ENCODE measurements around the gene PPM1H. TPM values are rescaled to one million over a fixed set of nuclear protein-coding genes. Genes with fewer than 3 reads are reported as not detected.

PPM1H gene
- total and polyA plus RNA-seq, 2 donors: 1.4 to 6.5 TPM

- no peak for DNase-seq (ENCODE audit: extremely low spot score)
- Histone ChIP-seq H3K4me1 (ENCODE audit: insufficient read depth) (no peaks in the 10 kb centered on the region), H3K27ac (ENCODE audit: low read depth) (no peak overlapping the region), H3K4me3 (ENCODE audit: low read depth, low read length) (no peak overlapping the region), H3K36me3 (ENCODE audit: insufficient read depth) (no peaks in the 10 kb centered on the region)
- 72% methylated on average over 1 of the region's 1 CpG for WGBS
Measured at GRCh38 chr12:62758216-62758615, 176.7 kb downstream of the PPM1H start.

DNA sequence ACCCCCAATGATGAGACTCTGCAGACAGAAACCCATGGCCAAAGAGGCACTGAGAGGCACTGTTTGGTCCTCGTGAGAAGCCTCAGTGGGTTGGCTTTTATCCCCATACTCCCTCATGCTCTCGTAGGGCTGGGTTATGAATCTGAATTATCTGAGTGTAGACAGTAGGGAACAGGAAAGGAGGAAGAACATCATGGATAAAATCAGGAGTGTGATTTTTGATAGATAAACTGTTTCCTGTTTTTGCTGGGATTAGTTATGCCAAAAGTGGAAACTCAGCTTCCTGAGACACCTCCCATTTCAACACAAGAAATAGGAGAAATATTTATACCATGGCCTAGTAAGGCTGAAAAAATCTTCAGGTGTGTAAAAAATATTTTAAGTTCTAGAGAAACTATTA lies 177.9 kb downstream of the PPM1H start:
- WGBS: 94% methylated on average over 2 of the region's 2 CpGs
- no peaks in the 10 kb centered on the region for H3K36me3 ChIP-seq (ENCODE audit: insufficient read depth)
- DNase-seq (ENCODE audit: extremely low spot score): no peak

DNA sequence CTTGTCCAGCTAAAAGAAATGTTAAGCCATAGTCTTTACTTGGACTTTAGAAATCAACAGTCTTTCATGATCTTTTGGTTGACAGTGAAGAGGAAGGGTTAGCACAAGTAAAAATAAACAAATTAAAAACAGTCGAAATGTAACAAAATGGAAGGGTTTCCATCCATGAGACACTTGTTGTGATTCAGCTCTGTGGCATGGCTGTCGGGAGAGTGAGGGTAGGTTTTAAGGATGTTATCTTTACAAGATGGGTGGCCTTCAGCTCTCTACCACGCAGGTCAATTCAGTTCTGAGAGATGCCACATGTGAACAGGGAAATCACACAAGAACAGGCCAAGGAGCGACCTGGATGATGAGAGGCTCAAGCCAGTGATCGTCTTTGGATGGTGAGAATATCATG lies 180.2 kb downstream of the PPM1H start:
- H3K27ac ChIP-seq (ENCODE audit: low read depth): no peak overlapping the region
- H3K4me3 ChIP-seq (ENCODE audit: low read depth, low read length): no peak overlapping the region
- DNase-seq (ENCODE audit: extremely low spot score): no peak
- H3K36me3 ChIP-seq (ENCODE audit: insufficient read depth): no peaks in the 10 kb centered on the region
- 95% methylated on average over 5 of the region's 5 CpGs for WGBS
- no peaks in the 10 kb centered on the region for H3K4me1 ChIP-seq (ENCODE audit: insufficient read depth)

More for the DNA sequence above, 177.9 kb downstream of the PPM1H start:
- no peaks in the 10 kb centered on the region for H3K4me1 ChIP-seq (ENCODE audit: insufficient read depth)
- peak overlapping the region; percentile 6 for H3K27ac ChIP-seq (ENCODE audit: low read depth)
- no peak overlapping the region for H3K4me3 ChIP-seq (ENCODE audit: low read depth, low read length)

GRCh38 chr12:62751810-62752155 lies 183.2 kb downstream of the PPM1H start:
- Histone ChIP-seq H3K4me1 (ENCODE audit: insufficient read depth) (no peaks in the 10 kb centered on the region), H3K4me3 (ENCODE audit: low read depth, low read length) (no peak overlapping the region), H3K36me3 (ENCODE audit: insufficient read depth) (no peaks in the 10 kb centered on the region), H3K27ac (ENCODE audit: low read depth) (no peak overlapping the region)
- WGBS: 89% methylated on average over 2 of the region's 2 CpGs
- DNase-seq (ENCODE audit: extremely low spot score): no peak

- Histone ChIP-seq H3K36me3 (ENCODE audit: insufficient read depth) (no peaks in the 10 kb centered on the region), H3K27ac (ENCODE audit: low read depth) (no peak overlapping the region), H3K4me1 (ENCODE audit: insufficient read depth) (no peaks in the 10 kb centered on the region), H3K4me3 (ENCODE audit: low read depth, low read length) (no peak overlapping the region)
- DNase-seq (ENCODE audit: extremely low spot score): no peak
- WGBS: 75% methylated on average over 10 of the region's 10 CpGs
Measured at GRCh38 chr12:62750941-62751809, 183.8 kb downstream of the PPM1H start.

- WGBS: 82% methylated on average over 1 of the region's 1 CpG
- no peaks in the 10 kb centered on the region for H3K4me1 ChIP-seq (ENCODE audit: insufficient read depth)
- no peak overlapping the region for H3K4me3 ChIP-seq (ENCODE audit: low read depth, low read length)
- no peak for DNase-seq (ENCODE audit: extremely low spot score)
- no peaks in the 10 kb centered on the region for H3K36me3 ChIP-seq (ENCODE audit: insufficient read depth)
- H3K27ac ChIP-seq (ENCODE audit: low read depth): no peak overlapping the region
Measured at GRCh38 chr12:62749586-62749985, 185.4 kb downstream of the PPM1H start.

DNA sequence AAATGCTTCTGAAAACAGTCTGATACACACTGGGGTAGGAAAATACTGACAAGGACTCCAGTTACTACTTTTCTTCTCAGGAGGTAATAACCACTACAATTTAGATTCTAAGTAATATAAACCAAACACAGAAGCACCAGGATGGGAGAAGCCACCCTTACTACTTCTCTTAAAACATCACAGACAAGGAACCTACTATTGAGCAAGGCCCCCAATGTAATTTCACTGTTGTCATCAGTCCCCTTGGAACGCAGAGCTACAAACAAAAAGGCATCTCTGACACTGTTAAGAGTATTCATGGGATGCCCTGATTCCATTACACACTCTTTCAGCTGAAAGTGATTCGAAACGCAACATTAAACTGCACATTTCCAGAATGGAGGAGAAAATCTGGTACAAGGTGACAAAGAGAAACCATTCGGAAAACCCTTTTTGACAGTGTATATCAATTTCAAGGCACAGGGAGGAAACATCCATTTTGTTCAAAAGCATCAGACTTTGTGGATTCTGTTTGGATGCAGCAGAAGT lies 185.9 kb downstream of the PPM1H start:
- no peak overlapping the region for H3K27ac ChIP-seq (ENCODE audit: low read depth)
- no peak for DNase-seq (ENCODE audit: extremely low spot score)
- H3K36me3 ChIP-seq (ENCODE audit: insufficient read depth): no peaks in the 10 kb centered on the region
- WGBS: 94% methylated on average over 4 of the region's 4 CpGs
- no peak overlapping the region for H3K4me3 ChIP-seq (ENCODE audit: low read depth, low read length)
- H3K4me1 ChIP-seq (ENCODE audit: insufficient read depth): no peaks in the 10 kb centered on the region

- no peak for DNase-seq (ENCODE audit: extremely low spot score)
- no peak overlapping the region for H3K27ac ChIP-seq (ENCODE audit: low read depth)
- no peaks in the 10 kb centered on the region for H3K4me1 ChIP-seq (ENCODE audit: insufficient read depth)
- H3K4me3 ChIP-seq (ENCODE audit: low read depth, low read length): no peak overlapping the region
- H3K36me3 ChIP-seq (ENCODE audit: insufficient read depth): no peaks in the 10 kb centered on the region
- WGBS: 88% methylated on average over 5 of the region's 5 CpGs
Measured at GRCh38 chr12:62744551-62744950, 190.4 kb downstream of the PPM1H start.

DNA sequence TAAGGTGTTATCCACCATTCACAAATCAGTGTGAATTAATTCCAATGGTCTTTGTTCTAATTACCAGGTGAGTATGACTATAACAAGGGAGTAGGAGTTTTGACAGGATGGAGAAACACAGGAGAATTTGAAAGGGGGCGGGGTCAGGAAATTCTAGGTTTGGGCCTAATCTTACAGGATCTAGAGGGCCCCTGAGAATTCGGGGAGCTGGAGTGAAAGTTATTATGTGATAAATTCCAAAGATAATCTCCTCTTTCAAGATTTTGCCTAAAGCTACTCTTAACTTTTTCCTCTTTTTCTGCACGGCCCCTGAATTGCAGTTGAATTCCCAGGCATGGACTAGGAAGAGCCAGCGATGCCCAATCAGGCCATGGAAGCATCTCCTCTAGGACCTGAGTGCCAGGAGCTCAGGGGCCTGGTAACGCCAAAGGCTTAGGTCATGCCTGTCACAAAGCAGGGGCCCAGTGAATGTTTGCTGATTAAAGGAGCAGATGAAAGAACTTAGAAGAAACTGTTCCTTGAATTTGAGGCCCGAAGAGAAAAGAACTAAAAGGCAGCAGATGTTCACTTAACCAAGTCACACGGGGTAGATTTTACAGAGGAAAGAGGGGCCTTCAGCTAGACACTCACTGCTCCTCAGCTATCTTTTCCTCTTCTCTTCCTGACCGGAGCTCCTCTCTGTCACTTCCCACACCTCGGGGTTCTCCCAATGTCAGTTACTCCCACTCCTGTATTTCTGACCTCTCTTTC lies 195.5 kb downstream of the PPM1H start:
- H3K4me1 ChIP-seq (ENCODE audit: insufficient read depth): no peaks in the 10 kb centered on the region
- 49% methylated on average over 9 of the region's 9 CpGs for WGBS
- no peaks in the 10 kb centered on the region for H3K36me3 ChIP-seq (ENCODE audit: insufficient read depth)
- H3K27ac ChIP-seq (ENCODE audit: low read depth): no peak overlapping the region
- DNase-seq (ENCODE audit: extremely low spot score): no peak
- H3K4me3 ChIP-seq (ENCODE audit: low read depth, low read length): no peak overlapping the region

GRCh38 chr12:62738616-62739015 lies 196.3 kb downstream of the PPM1H start:
- H3K27ac ChIP-seq (ENCODE audit: low read depth): no peak overlapping the region
- H3K4me1 ChIP-seq (ENCODE audit: insufficient read depth): no peaks in the 10 kb centered on the region
- WGBS: 83% methylated on average over 8 of the region's 8 CpGs
- H3K4me3 ChIP-seq (ENCODE audit: low read depth, low read length): no peak overlapping the region
- H3K36me3 ChIP-seq (ENCODE audit: insufficient read depth): no peaks in the 10 kb centered on the region
- DNase-seq (ENCODE audit: extremely low spot score): no peak

GRCh38 chr12:62738105-62738504 lies 196.8 kb downstream of the PPM1H start:
- no peak for DNase-seq (ENCODE audit: extremely low spot score)
- no peaks in the 10 kb centered on the region for H3K36me3 ChIP-seq (ENCODE audit: insufficient read depth)
- no peaks in the 10 kb centered on the region for H3K4me1 ChIP-seq (ENCODE audit: insufficient read depth)
- 98% methylated on average over 3 of the region's 3 CpGs for WGBS
- H3K4me3 ChIP-seq (ENCODE audit: low read depth, low read length): no peak overlapping the region
- no peak overlapping the region for H3K27ac ChIP-seq (ENCODE audit: low read depth)

GRCh38 chr12:62737615-62738014 lies 197.3 kb downstream of the PPM1H start:
- DNase-seq (ENCODE audit: extremely low spot score): no peak
- Histone ChIP-seq H3K36me3 (ENCODE audit: insufficient read depth) (no peaks in the 10 kb centered on the region), H3K27ac (ENCODE audit: low read depth) (no peak overlapping the region), H3K4me3 (ENCODE audit: low read depth, low read length) (no peak overlapping the region), H3K4me1 (ENCODE audit: insufficient read depth) (no peaks in the 10 kb centered on the region)
- WGBS: 94% methylated on average over 2 of the region's 2 CpGs

- WGBS: 96% methylated on average over 11 of the region's 11 CpGs
Measured at GRCh38 chr12:62737188-62737587, 197.8 kb downstream of the PPM1H start.

DNA sequence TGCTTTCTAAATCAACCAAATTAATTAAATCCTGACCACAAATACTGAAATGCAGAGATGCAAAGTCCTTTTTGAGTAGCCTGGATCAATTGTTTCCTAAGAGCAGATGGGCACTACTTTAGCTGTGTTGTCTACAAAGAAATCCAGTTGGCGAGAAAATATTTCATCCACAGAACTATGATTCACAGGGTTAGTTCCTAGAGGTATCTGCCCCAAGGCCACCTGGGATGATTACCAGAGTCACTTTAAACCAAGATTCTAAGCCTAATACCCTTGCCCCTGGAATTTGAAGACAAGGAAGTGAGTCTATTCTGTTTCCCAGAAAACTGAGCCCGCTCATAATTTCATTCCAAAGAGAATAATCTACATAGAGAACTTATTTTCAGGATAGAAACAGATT lies 198.4 kb downstream of the PPM1H start:
- no peak overlapping the region for H3K4me3 ChIP-seq (ENCODE audit: low read depth, low read length)
- over 99% methylated on average over 2 of the region's 2 CpGs for WGBS
- H3K27ac ChIP-seq (ENCODE audit: low read depth): no peak overlapping the region
- DNase-seq (ENCODE audit: extremely low spot score): no peak
- no peaks in the 10 kb centered on the region for H3K36me3 ChIP-seq (ENCODE audit: insufficient read depth)
- H3K4me1 ChIP-seq (ENCODE audit: insufficient read depth): no peaks in the 10 kb centered on the region

More at GRCh38 chr12:62737188-62737587, 197.8 kb downstream of the PPM1H start:
- H3K27ac ChIP-seq (ENCODE audit: low read depth): no peak overlapping the region
- DNase-seq (ENCODE audit: extremely low spot score): no peak
- H3K36me3 ChIP-seq (ENCODE audit: insufficient read depth): no peaks in the 10 kb centered on the region
- H3K4me3 ChIP-seq (ENCODE audit: low read depth, low read length): no peak overlapping the region
- no peaks in the 10 kb centered on the region for H3K4me1 ChIP-seq (ENCODE audit: insufficient read depth)

Measured in urinary bladder (tissue), 4 donors.